GM12878 (cell line): ENCODE data around the gene SMC3. TPM values are rescaled to one million over a fixed set of nuclear protein-coding genes. Genes with fewer than 3 reads are reported as not detected.

Experiments used
- ATAC-seq: fragments of 200-7000 bp; cut with Tn5 transposase; 3 replicates; pipeline ENCODE4 v1.9.1; 2020; ENCODE audit warnings: mild to moderate bottlenecking, moderate library complexity
- BruUV-seq: library from RNA; stranded (reverse); fragments of 400-500 nt; replicated peaks from 2 replicates; lab custom pipeline; 2021; lab: Mats Ljungman, UMichigan
- CTCF ChIA-PET: fragments of 300-600 bp; sonication (Branson Sonifier 250); formaldehyde crosslinking; extraction: SDS; loops from one replicate; lab custom pipeline; 2021; ENCODE audit warnings: inconsistent platforms; lab: Yijun Ruan, JAX
- POLR2A ChIA-PET: fragments of 350-600 bp; formaldehyde crosslinking; extraction: SDS; loops from one replicate; lab custom pipeline; 2021; ENCODE audit warnings: inconsistent platforms; lab: Charles Lee
- RAD21 ChIA-PET: fragments of 300-600 bp; sonication (Branson Sonifier 250); formaldehyde crosslinking; loops from one replicate; lab custom pipeline; 2023; ENCODE audit warnings: antibody characterized with exemption; ENCODE audit not compliant: unreplicated experiment; lab: Charles Lee
- SMC1A ChIA-PET: fragments of 300-600 bp; sonication (Branson Sonifier 250); formaldehyde crosslinking; loops from one replicate; lab custom pipeline; 2023; ENCODE audit not compliant: unreplicated experiment, uncharacterized antibody; lab: Charles Lee
- DNase-seq: peaks from one replicate; pipeline ENCODE4 v3.0.0-alpha.2; 2011; ENCODE audit warnings: low read depth, low spot score
- FAIRE-seq: peaks from 3 replicates; lab custom pipeline; 2011; peaks lifted over from hg19 to GRCh38; lab: Jason Lieb, UNC
- H2AFZ ChIP-seq: 2 replicates; pipeline ENCODE4 v1.6.0; 2011; ENCODE audit warnings: low read depth, low read length, control low read depth; ENCODE audit not compliant: control insufficient read depth
- H3K27ac ChIP-seq: 2 replicates; pipeline ENCODE4 v1.5.1; 2011; ENCODE audit warnings: control low read depth; ENCODE audit not compliant: control insufficient read depth, insufficient read depth
- H3K27me3 ChIP-seq, 2 experiments: replicated peaks in 1 of 2; 2 replicates each; pipeline versions ENCODE4 v1.6.0 to v1.6.1; 2011; ENCODE audit warnings: low read length in 1 of 2; ENCODE audit not compliant: control insufficient read depth in 2 of 2, insufficient read depth in 2 of 2
- H3K36me3 ChIP-seq, 2 experiments: 2 replicates each; pipeline ENCODE4 v1.5.1; 2011; ENCODE audit warnings: low read length in 1 of 2; ENCODE audit not compliant: control insufficient read depth in 2 of 2, insufficient read depth in 2 of 2
- H3K4me1 ChIP-seq: 2 replicates; pipeline ENCODE4 v1.6.1; 2011; ENCODE audit warnings: mild to moderate bottlenecking, low read length, moderate library complexity, mixed read lengths; ENCODE audit not compliant: control insufficient read depth, insufficient read depth
- H3K4me2 ChIP-seq: 2 replicates; pipeline ENCODE4 v1.6.0; 2011; ENCODE audit warnings: control low read depth; ENCODE audit not compliant: control insufficient read depth, insufficient read depth
- H3K4me3 ChIP-seq: fragments of 200-600 bp; sonication (generic); 2 replicates; pipeline ENCODE4 v1.5.1; 2016
- H3K79me2 ChIP-seq: 2 replicates; pipeline ENCODE4 v1.6.0; 2011; ENCODE audit warnings: low read length; ENCODE audit not compliant: control insufficient read depth, insufficient read depth
- H3K9ac ChIP-seq: 2 replicates; pipeline ENCODE4 v1.8.0; 2011; ENCODE audit warnings: low read length, control low read depth, mixed read lengths; ENCODE audit not compliant: control insufficient read depth, insufficient read depth
- H3K9me3 ChIP-seq: replicated peaks from 3 replicates; pipeline ENCODE4 v1.5.1; 2011; ENCODE audit warnings: mild to moderate bottlenecking, low read length; ENCODE audit not compliant: control insufficient read depth, insufficient read depth
- H4K20me1 ChIP-seq: 2 replicates; pipeline ENCODE4 v1.6.0; 2011; ENCODE audit not compliant: control insufficient read depth, insufficient read depth
- CBX5 ChIP-seq: sonication (generic); IDR thresholded peaks from 2 replicates; pipeline ENCODE4 v1.6.1; 2016; ENCODE audit warnings: low read depth, moderate library complexity, mild to moderate bottlenecking, inconsistent platforms
- CHD1 ChIP-seq: IDR thresholded peaks from 2 replicates; pipeline ENCODE4 v1.6.1; 2012; ENCODE audit warnings: low read depth, low read length, improper control_type of control experiment
- CHD2 ChIP-seq: IDR thresholded peaks from 2 replicates; pipeline ENCODE4 v1.6.1; 2011; ENCODE audit warnings: low read depth, low read length, improper control_type of control experiment, borderline replicate concordance
- ETV6 ChIP-seq, 2 experiments: fragments of 450-650 bp in 1 of 2; IDR thresholded peaks in 1 of 2; conservative IDR thresholded peaks in 1 of 2; 2 replicates each; pipeline ENCODE4 v1.6.1; 2014; ENCODE audit warnings: antibody characterized with exemption in 1 of 2, borderline replicate concordance in 1 of 2, low read depth in 1 of 2, mild to moderate bottlenecking in 1 of 2, moderate library complexity in 1 of 2
- EZH2 ChIP-seq: IDR thresholded peaks from 2 replicates; pipeline ENCODE4 v1.6.1; 2012; ENCODE audit warnings: low read depth, mild to moderate bottlenecking, control low read depth, inconsistent platforms, low read length, borderline replicate concordance; ENCODE audit not compliant: control insufficient read depth
- PAX5 ChIP-seq: IDR thresholded peaks from 2 replicates; pipeline ENCODE4 v1.6.1; 2011; ENCODE audit warnings: low read depth, low read length, borderline replicate concordance
- PKNOX1 ChIP-seq: fragments of 450-650 bp; IDR thresholded peaks from 2 replicates; pipeline ENCODE4 v1.6.1; 2016; ENCODE audit warnings: mild to moderate bottlenecking
- SKIL ChIP-seq: fragments of 450-650 bp; IDR thresholded peaks from 2 replicates; pipeline ENCODE4 v1.6.1; 2017; ENCODE audit warnings: mild to moderate bottlenecking, low read depth, inconsistent platforms; ENCODE audit not compliant: poor library complexity, severe bottlenecking
- SMAD5 ChIP-seq: IDR thresholded peaks from 2 replicates; pipeline ENCODE4 v1.6.1; 2016; ENCODE audit warnings: antibody characterized with exemption, low read depth
- SPI1 ChIP-seq: IDR thresholded peaks from 2 replicates; pipeline ENCODE4 v1.6.1; 2011; ENCODE audit warnings: low read depth, mild to moderate bottlenecking, low read length, moderate library complexity, borderline replicate concordance; ENCODE audit not compliant: insufficient read depth
- TCF7 ChIP-seq: IDR thresholded peaks from 2 replicates; pipeline ENCODE4 v1.6.1; 2014; ENCODE audit warnings: antibody characterized with exemption, borderline replicate concordance
- YY1 ChIP-seq: IDR thresholded peaks from 2 replicates; pipeline ENCODE4 v1.6.1; 2011; ENCODE audit warnings: low read depth, mild to moderate bottlenecking, low read length
- ZBTB40 ChIP-seq: fragments of 450-650 bp; IDR thresholded peaks from 2 replicates; pipeline ENCODE4 v1.6.1; 2016; ENCODE audit warnings: mild to moderate bottlenecking, moderate library complexity, borderline replicate concordance
- ZNF217 ChIP-seq: fragments of 450-650 bp; IDR thresholded peaks from 2 replicates; pipeline ENCODE4 v1.6.1; 2017; ENCODE audit warnings: antibody characterized with exemption, mild to moderate bottlenecking
- ZSCAN29 ChIP-seq: fragments of 450-650 bp; IDR thresholded peaks from 2 replicates; pipeline ENCODE4 v1.6.1; 2017; ENCODE audit warnings: mild to moderate bottlenecking, moderate library complexity
- WGBS: methylation state at CpG from one replicate; pipeline ENCODE4 v1.1.6; 2016; ENCODE audit warnings: low lambda C conversion rate; ENCODE audit not compliant: insufficient replicate concordance, insufficient coverage; ENCODE audit errors: missing lambda C conversion rate; 5-methylcytosine and 5-hydroxymethylcytosine counted together
- in situ Hi-C: fragments of 300-500 bp; cut with MboI; formaldehyde crosslinking; loops from 9 replicates; pipeline ENCODE4 v1.14.3; 2018; ENCODE audit warnings: mixed read lengths
- intact Hi-C: fragments of 100-400 bp; cut with micrococcal nuclease; formaldehyde crosslinking; loops from one replicate; pipeline ENCODE4 v1.14.2; 2022; ENCODE audit not compliant: unreplicated experiment
- polyA plus RNA-seq, 11 experiments: library from polyadenylated mRNA; depleted of rRNA in 4 of 11; unstranded in 6 of 11; stranded (reverse) in 5 of 11; fragments of >200 nt; fragmentation: Nextera tagmentation in 4 of 11; fragmentation: Illumina TruSeq in 1 of 11; extraction: Ambion mirVana in 4 of 11; extraction: Trizol in 1 of 11; gene quantifications; 1 replicate in 1 of 11; 2 replicates in 10 of 11; pipeline versions ENCODE4 v1.2.1 to v1.2.3, GENCODE V29; 2011 to 2016; ENCODE audit warnings: inconsistent platforms in 2 of 11, missing spikeins in 2 of 11, low read depth in 1 of 11
- total RNA-seq, 4 experiments: library from RNA; depleted of rRNA in 3 of 4; stranded (reverse); fragments of >200 nt in 3 of 4; fragmentation: Illumina TruSeq in 1 of 4; extraction: Trizol in 1 of 4; gene quantifications; 2 replicates each; pipeline versions ENCODE4 v1.2.1 to v1.2.3, GENCODE V29; 2013 to 2021

The SMC3 gene
- total and polyA plus RNA-seq, 10 of the 15 experiments (the other 5 are each of a cell fraction or from before 2014, with no cell fraction given), result 30.4 to 123 (median 48.3) TPM

GRCh38 chr10:110561292-110561691, 6.2 kb upstream of the SMC3 start:
- in situ Hi-C loops, result no loop called here
- intact Hi-C loops, result no loop called here
- TF ChIP-seq EZH2 (no peak), PAX5 (no peak), CHD2 (no peak), SKIL (no peak), CBX5 (no peak), CHD1 (no peak), YY1 (no peak), ZSCAN29 (no peak), SMAD5 (no peak), SPI1 (no peak), TCF7 (no peak), ZBTB40 (no peak), ZNF217 (no peak), PKNOX1 (no peak), ETV6 (conservative IDR thresholded peaks at IDR 0.05 in 1 of 2, IDR thresholded peaks at IDR 0.05 in 1 of 2; ENCODE audit: borderline replicate concordance in 1 of 2, low read depth in 1 of 2) (no peak)

More at GRCh38 chr10:110561292-110561691, 6.2 kb upstream of the SMC3 start:
- no peak for DNase-seq
- BruUV-seq, result no TSS peak
- Histone ChIP-seq H3K9ac (no peak overlapping the region), H3K4me1 (no peaks in the 10 kb centered on the region), H3K36me3 (no peaks in the 10 kb centered on the region), H2AFZ (no peak overlapping the region), H3K9me3 (no peaks in the 10 kb centered on the region; the same call in 2 of the 3 replicates), H3K27me3 (no peaks in the 10 kb centered on the region), H3K79me2 (no peaks in the 10 kb centered on the region), H3K4me3 (no peak overlapping the region), H4K20me1 (no peaks in the 10 kb centered on the region), H3K27ac (no peak overlapping the region), H3K4me2 (no peak overlapping the region)
- 45% methylated on average over 3 of the region's 3 CpGs for WGBS
- POLR2A ChIA-PET, result interaction anchor here (0.5 kb wide), 1 partner anchor 21 kb away, joined by 5 read pairs; no protein-coding TSS in a partner anchor
- no peak for ATAC-seq
- CTCF ChIA-PET, result interaction anchor here (0.8 to 2.7 kb wide), 6 partner anchors 49 to 255 kb away, joined by 3 to 14 read pairs (median 4); no protein-coding TSS in a partner anchor
- RAD21 ChIA-PET, result interaction anchor here (0.9 kb wide), 1 partner anchor 254 kb away, joined by 3 read pairs; no protein-coding TSS in a partner anchor
- SMC1A ChIA-PET, result interaction anchor here (0.8 to 1.7 kb wide), 3 partner anchors 10 to 236 kb away, joined by 3 to 9 read pairs (median 5); no protein-coding TSS in a partner anchor
- no peak for FAIRE-seq
